Activated effector memory CD4-positive, alpha-beta T cell treated with Interleukin-2 at 50 U/mL for 16 hours (primary cell): ENCODE results near the gene ADGRG3.
A peak's percentile ranks its signal among the peaks of the same experiment; 100 is the strongest.
"Not testable (repeated sequence)": the region's sequence is repeated elsewhere in the genome, so short reads cannot be mapped to it uniquely, and the experiment has no call there.

ENCODE experiments used
- DNase-seq: peaks from one replicate; pipeline ENCODE4 v3.0.0-alpha.2; 2020

Gene ADGRG3

DNA sequence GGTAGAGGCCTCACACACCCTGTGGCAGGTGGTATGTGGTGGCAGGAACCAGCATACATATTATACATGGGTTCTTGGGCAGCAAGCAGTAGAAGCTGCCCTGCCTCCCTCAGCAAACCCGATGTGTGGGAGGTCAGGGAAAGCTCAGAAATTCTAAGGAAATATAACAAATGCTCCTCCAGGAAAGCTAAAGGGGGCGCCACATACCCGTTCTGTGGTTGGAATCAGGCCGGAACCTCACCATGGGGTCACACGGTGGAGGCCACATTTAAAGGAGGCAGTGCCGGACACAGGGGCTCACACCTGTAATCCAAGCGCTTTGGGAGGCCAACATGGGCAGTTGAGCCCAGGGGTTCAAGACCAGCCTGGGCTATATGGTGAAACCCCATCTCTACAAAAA, 55.1 kb downstream of the ADGRG3 start:
- no peak for DNase-seq

- no peak for DNase-seq
Measured at GRCh38 chr16:57724531-57724930, 56.4 kb downstream of the ADGRG3 start.

DNA sequence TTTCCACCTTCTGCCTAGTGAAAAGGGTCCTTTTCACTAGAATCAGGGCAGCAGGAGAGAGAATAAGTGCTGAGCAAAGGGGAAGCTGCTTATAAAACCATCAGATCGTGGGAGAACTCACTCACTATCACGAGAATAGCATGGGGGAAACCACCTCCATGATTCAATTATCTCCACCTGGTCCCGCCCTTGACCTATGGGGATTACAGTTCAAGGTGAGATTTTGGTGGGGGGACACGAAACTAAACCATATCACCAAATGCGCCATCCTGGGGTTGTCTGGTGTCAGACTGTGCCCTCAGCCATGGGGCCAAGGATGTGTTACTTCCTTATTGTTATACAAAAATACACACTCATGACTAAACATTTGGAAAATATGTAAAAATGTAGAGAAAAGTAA, 57.0 kb downstream of the ADGRG3 start:
- no peak for DNase-seq

- DNase-seq, result no peak
Measured at GRCh38 chr16:57725554-57725953, 57.4 kb downstream of the ADGRG3 start.

- DNase-seq, result no peak
Measured at GRCh38 chr16:57725976-57726375, 57.9 kb downstream of the ADGRG3 start.

GRCh38 chr16:57726433-57726947, 58.4 kb downstream of the ADGRG3 start:
- DNase-seq, result no peak

DNA sequence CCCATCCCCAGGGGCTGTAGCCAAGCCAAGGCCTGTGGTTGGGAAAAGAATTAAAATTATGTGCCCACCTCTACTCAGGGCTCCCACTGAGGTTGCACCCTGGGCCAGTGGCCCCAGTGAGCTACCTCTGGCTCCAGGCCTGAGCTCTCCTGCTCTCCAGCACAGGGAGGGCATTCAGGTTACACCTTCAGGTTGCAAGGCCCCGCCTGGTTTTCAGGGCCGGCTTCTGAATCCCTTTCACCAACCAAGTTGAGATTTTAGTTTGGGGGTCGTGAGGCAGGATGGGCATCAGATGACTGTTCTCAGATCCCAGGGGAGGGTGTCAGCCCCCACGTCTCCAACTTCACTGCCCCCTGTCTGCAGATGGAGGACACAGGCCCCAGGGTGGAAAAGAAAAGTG, 59.5 kb downstream of the ADGRG3 start:
- DNase-seq, result no peak

- DNase-seq, result no peak
Measured at GRCh38 chr16:57728336-57729181, 60.5 kb downstream of the ADGRG3 start.

- DNase-seq, result no peak
Measured at GRCh38 chr16:57729182-57729484, 61.0 kb downstream of the ADGRG3 start.

- DNase-seq, result not testable (repeated sequence)
Measured at GRCh38 chr16:57729852-57730251, 61.7 kb downstream of the ADGRG3 start.

GRCh38 chr16:57730771-57731730, 62.9 kb downstream of the ADGRG3 start:
- no peak for DNase-seq

- no peak for DNase-seq
Measured at GRCh38 chr16:57732037-57732436, 63.9 kb downstream of the ADGRG3 start.

- no peak for DNase-seq
Measured at GRCh38 chr16:57732714-57733113, 64.6 kb downstream of the ADGRG3 start.

GRCh38 chr16:57734308-57734924, 66.3 kb downstream of the ADGRG3 start:
- DNase-seq, result no peak

- DNase-seq, result peak; percentile 97
Measured at GRCh38 chr16:57734925-57735754, 67.0 kb downstream of the ADGRG3 start.

DNA sequence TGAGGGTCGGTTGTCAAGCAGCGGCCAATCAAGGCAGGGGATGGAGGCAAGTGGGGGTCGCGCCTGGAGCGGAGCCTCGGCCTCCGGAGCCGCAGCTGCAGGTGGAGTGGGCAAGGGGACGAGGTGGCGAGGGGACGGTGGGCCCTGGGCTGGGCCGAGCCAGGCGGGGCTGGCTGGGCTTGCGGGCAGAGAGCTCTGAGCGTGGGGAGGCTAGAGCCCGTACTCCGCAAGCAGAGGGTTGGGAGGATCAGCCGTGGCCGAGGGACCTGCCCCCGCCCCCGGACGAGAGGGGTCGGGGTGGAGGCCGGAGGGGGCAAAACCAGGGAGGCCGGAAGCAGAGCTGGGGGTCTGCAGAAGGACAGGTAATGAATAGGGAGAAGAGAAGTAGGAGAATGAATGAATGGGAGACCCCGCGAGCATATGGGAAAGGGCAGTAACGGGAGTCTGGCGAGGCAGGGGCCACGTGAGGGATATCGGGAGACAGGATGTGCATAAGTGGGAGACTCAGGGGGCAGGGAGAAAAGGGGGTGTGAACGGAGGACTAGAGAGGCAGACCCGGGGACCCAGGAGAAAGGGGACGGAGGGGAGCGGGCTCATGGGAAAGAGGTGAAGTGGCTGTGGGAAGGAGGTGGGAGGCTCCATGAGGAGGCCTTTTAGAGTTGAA, 67.8 kb downstream of the ADGRG3 start, which contains the start of gene KATNB1:
Gene KATNB1, plus strand, starts transcription at position 16 of the 664 bp plus-strand sequence. CDS start 1,474 bp downstream, outside the sequence.
- DNase-seq, result no peak

DNA sequence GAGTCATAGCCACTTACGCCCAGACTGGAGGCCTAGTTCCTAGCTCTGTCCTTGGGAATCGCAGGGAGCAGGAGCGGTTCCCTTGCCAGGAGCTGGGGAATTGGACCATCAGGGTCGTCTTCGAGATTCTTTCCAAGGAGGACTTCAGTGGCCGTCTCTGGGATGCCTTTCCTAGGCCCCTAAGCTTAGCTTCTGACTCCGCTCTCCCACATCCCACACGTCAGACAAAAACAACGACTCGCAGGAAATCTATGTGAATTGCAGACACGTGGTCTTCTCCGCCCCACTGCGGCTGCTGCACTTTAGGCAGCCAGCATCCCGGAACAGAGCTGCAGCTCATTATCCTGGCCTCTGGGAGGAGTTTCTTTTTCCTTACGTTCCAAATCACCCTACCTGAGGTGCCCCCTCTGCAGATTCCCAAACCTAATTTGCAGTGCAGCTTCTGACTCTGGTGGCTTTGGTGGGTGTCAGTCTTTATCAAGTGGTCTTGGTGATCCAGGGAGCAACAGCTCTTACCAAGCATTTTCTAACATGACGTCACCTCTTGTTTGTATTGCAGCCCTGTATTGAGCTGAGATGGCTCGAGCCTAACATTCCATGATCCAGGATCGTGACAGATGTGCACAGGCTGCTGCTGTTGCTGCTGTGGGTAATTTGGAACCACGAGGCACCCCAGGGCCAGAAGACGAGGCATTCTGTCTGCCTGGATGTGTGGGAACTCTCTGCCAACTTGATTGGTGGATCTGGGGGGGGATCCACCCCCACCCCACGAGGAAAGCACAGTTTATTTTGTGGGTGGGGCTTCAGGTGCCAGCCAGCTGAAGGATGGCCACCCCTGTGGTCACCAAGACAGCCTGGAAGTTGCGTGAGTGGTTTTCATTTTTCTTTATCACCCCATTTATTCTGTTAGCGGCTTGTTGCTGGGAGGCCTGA, 68.6 kb downstream of the ADGRG3 start:
- peak; percentile 27 for DNase-seq

GRCh38 chr16:57738844-57739243, 70.7 kb downstream of the ADGRG3 start:
- DNase-seq, result no peak
